Cardiac muscle cell (in vitro differentiated cells and primary cell): ENCODE results near the gene AURKA. TPM values are rescaled to one million over a fixed set of nuclear protein-coding genes. Genes with fewer than 3 reads are reported as not detected.
"Not testable (repeated sequence)": the region's sequence is repeated elsewhere in the genome, so short reads cannot be mapped to it uniquely, and the experiment has no call there.

Experiments
- DNase-seq, 2 donors: peaks; one replicate each; pipeline versions ENCODE4 v3.0.0 to v3.0.0-alpha.2; 2010 to 2017; ENCODE audit warnings: low read depth in 1 of 2, low spot score in 1 of 2
- H3K27ac ChIP-seq: fragments of 200-600 bp; sonication (generic); 2 replicates; pipeline ENCODE4 v1.5.1; 2016
- H3K27me3 ChIP-seq: fragments of 200-600 bp; sonication (generic); 2 replicates; pipeline ENCODE4 v1.6.0; 2016; ENCODE audit warnings: control low read depth
- H3K36me3 ChIP-seq: fragments of 200-600 bp; sonication (generic); 2 replicates; pipeline ENCODE4 v1.5.1; 2016; ENCODE audit warnings: control low read depth
- H3K4me1 ChIP-seq: fragments of 200-600 bp; sonication (generic); 2 replicates; pipeline ENCODE4 v1.8.1; 2017; ENCODE audit warnings: low read depth, mild to moderate bottlenecking, mixed run types
- H3K4me3 ChIP-seq: fragments of 200-600 bp; sonication (generic); 2 replicates; pipeline ENCODE4 v1.5.1; 2016; ENCODE audit warnings: mild to moderate bottlenecking
- H3K9me3 ChIP-seq: fragments of 200-600 bp; sonication (generic); 2 replicates; pipeline ENCODE4 v1.5.1; 2017; ENCODE audit warnings: low read depth, mild to moderate bottlenecking, control low read depth
- CTCF ChIP-seq: IDR thresholded peaks from 2 replicates; pipeline ENCODE4 v1.5.1; 2012; ENCODE audit warnings: low read depth, mild to moderate bottlenecking, low read length
- polyA plus RNA-seq: library from polyadenylated mRNA; unstranded; fragments of >200 nt; fragmentation: Nextera tagmentation; extraction: Ambion mirVana; gene quantifications from 2 replicates; pipeline ENCODE4 v1.2.1, GENCODE V29; 2016
- total RNA-seq: library from RNA; depleted of rRNA; stranded (reverse); fragments of >200 nt; gene quantifications from 2 replicates; pipeline ENCODE4 v1.2.3, GENCODE V29; 2016

AURKA gene
- total and polyA plus RNA-seq, 2 experiments from 2014 or later: 28.8 to 58.2 TPM

GRCh38 chr20:56409956-56410355 is 17.9 kb upstream of the AURKA start:
- no peak for TF ChIP-seq CTCF
- Histone ChIP-seq H3K9me3 (no peaks in the 10 kb centered on the region), H3K4me1 (no peaks in the 10 kb centered on the region), H3K27me3 (no peaks in the 10 kb centered on the region), H3K36me3 (peaks cover 36% of the 10 kb centered on the region), H3K27ac (no peak overlapping the region), H3K4me3 (no peak overlapping the region)
- no peak for DNase-seq

- Histone ChIP-seq H3K27me3 (no peaks in the 10 kb centered on the region), H3K36me3 (peaks cover 38% of the 10 kb centered on the region), H3K27ac (no peak overlapping the region), H3K4me3 (no peak overlapping the region), H3K9me3 (no peaks in the 10 kb centered on the region), H3K4me1 (no peaks in the 10 kb centered on the region)
- DNase-seq: peak in 1 of 2 donors; percentile 98
- no peak for TF ChIP-seq CTCF
These were observed 17.5 kb upstream of the AURKA start for GRCh38 chr20:56409521-56409920.

- Histone ChIP-seq H3K27ac (no peak overlapping the region), H3K27me3 (no peaks in the 10 kb centered on the region), H3K36me3 (peaks cover 57% of the 10 kb centered on the region), H3K4me1 (no peaks in the 10 kb centered on the region), H3K9me3 (no peaks in the 10 kb centered on the region), H3K4me3 (no peak overlapping the region)
- TF ChIP-seq CTCF: no peak
- DNase-seq: no peak
These were observed 14.9 kb upstream of the AURKA start for GRCh38 chr20:56406910-56407309.

GRCh38 chr20:56405356-56405755 is 13.3 kb upstream of the AURKA start:
- DNase-seq, H3K4me1 ChIP-seq, H3K27ac ChIP-seq, H3K9me3 ChIP-seq, H3K4me3 ChIP-seq, H3K27me3 ChIP-seq: not testable (repeated sequence)
- H3K36me3 ChIP-seq: peaks cover 69% of the 10 kb centered on the region

GRCh38 chr20:56403465-56403864 is 11.4 kb upstream of the AURKA start:
- Histone ChIP-seq H3K27me3 (no peaks in the 10 kb centered on the region), H3K36me3 (peaks cover 79% of the 10 kb centered on the region), H3K27ac (no peak overlapping the region), H3K4me1 (peaks cover 3% of the 10 kb centered on the region), H3K9me3 (no peaks in the 10 kb centered on the region), H3K4me3 (no peak overlapping the region)
- no peak for TF ChIP-seq CTCF
- no peak for DNase-seq

- Histone ChIP-seq H3K36me3 (peaks cover 84% of the 10 kb centered on the region), H3K4me3 (no peak overlapping the region), H3K4me1 (peaks cover 3% of the 10 kb centered on the region), H3K9me3 (no peaks in the 10 kb centered on the region), H3K27ac (no peak overlapping the region), H3K27me3 (no peaks in the 10 kb centered on the region)
- peak; percentile 79 for TF ChIP-seq CTCF
- DNase-seq: peak; percentile 74 to 90
These were observed 8.1 kb upstream of the AURKA start for GRCh38 chr20:56400001-56400640.
